Uterus (tissue), 2 donors: Measurements from ENCODE around the gene OBSCN.

Experiments used
- POLR2A ChIP-seq, 2 donors: fragments of 450-650 bp; IDR thresholded peaks; one replicate each; pipeline ENCODE4 v1.6.1; 2016; ENCODE audit warnings: antibody characterized with exemption in 2 of 2, mild to moderate bottlenecking in 1 of 2, moderate library complexity in 1 of 2
- TF ChIP-seq, protein P1 (sequence below), 4 experiments: fragments of 200-600 bp in 2 of 4; fragments of 450-650 bp in 2 of 4; sonication (generic) in 2 of 4; IDR thresholded peaks; one replicate each; pipeline ENCODE4 v1.5.1; 2016 to 2019; ENCODE audit warnings: antibody characterized with exemption in 4 of 4, mild to moderate bottlenecking in 2 of 4, moderate library complexity in 1 of 4

- TF ChIP-seq, protein P1, sequence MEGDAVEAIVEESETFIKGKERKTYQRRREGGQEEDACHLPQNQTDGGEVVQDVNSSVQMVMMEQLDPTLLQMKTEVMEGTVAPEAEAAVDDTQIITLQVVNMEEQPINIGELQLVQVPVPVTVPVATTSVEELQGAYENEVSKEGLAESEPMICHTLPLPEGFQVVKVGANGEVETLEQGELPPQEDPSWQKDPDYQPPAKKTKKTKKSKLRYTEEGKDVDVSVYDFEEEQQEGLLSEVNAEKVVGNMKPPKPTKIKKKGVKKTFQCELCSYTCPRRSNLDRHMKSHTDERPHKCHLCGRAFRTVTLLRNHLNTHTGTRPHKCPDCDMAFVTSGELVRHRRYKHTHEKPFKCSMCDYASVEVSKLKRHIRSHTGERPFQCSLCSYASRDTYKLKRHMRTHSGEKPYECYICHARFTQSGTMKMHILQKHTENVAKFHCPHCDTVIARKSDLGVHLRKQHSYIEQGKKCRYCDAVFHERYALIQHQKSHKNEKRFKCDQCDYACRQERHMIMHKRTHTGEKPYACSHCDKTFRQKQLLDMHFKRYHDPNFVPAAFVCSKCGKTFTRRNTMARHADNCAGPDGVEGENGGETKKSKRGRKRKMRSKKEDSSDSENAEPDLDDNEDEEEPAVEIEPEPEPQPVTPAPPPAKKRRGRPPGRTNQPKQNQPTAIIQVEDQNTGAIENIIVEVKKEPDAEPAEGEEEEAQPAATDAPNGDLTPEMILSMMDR (IDR thresholded peaks at IDR 0.05): peak in 1 of 4 experiments; percentile 18
- TF ChIP-seq POLR2A (IDR thresholded peaks at IDR 0.05): no peak
These were observed 27.4 kb upstream of the OBSCN start for GRCh38 chr1:228180271-228180958.
